ENCODE data around the gene LHFPL2.
"Not testable (repeated sequence)": the region's sequence is repeated elsewhere in the genome, so short reads cannot be mapped to it uniquely, and the experiment has no call there.

The LHFPL2 gene

DNA sequence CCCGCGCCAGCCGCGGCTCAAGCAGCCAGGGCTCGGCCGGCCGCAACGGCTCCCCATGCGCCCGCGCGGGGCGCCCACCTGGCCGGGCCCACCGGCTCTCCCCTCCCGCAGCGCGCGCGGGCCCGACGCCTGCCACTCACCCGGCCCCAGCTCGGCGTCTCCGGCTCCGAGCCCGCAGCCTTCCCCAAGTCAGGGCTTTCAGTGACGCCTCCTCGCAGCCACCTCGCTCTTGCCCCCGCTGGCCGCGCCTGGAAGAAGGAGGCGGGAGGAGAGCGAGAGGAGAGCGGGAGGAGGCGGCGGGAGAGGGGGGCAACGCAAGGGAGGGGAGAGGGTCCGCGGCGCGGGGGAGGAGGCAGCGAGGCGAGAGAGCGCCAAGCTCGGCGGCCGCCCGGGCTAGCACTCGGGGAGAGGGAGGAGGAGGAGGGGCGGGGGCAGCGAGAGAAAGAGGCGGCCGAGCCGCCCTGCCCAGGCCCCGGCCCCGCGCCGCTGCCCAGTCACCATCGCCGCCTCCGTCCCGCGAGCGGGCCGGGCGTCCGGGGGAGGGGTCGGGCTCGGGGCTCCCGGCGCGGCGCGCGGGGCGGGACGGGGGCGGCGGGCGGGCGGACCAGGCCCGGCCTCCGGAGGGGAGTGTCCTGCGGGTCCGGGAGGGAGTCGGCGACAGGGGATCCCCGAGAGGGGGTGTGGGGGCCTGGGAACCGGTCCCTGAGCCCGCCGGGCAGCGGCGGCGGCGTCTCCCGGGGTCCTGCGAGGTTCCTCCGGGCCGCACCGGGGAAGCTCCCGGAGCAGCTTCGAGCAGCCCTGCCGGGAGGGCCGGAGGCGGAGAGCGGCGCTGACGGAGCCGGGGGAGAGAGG, at the start of gene LHFPL2:
Gene LHFPL2, minus strand, starts transcription at position 414 of the 852 bp plus-strand sequence. CDS start 138,559 bp downstream, outside the sequence.
- DNase-seq (ENCODE audit: low spot score), result peak; percentile 65

DNA sequence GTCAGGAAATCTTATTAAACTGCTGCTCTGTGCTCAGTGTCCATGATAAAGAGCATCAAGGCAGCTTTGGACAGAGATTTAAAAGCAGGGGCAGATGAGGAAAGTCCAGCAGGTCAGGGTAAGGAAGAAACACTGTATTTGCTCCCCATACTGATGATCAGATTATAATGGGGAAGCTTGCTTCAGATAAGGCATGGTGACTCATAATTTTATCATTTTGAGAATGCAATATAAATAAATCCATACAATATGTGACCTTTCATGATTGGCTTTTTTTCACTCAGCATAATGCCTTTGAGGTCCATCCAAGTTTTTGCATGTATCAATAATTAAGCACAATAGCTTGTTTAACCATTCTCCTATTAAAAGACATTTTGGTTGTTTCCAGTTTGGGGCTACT, 48.1 kb upstream of the LHFPL2 start:
- DNase-seq (ENCODE audit: low spot score), result no peak

DNA sequence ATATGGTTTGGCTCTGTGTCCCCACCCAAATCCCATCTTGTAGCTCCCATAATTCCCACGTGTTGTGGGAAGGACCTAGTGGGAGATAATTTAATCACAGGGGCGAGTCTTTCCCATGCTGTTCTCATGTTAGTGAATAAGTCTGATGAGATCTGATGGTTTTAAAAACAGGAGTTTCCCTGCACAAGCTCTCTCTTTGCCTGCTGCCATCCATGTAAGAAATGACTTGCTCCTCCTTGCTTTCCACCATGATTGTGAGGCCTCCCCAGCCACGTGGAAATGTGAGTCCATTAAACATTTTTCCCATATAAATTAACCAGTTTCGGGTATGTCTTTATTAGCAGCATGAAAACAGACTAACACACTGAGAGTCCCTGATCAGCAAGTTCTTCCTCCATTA, 47.5 kb upstream of the LHFPL2 start:
- not testable (repeated sequence) for DNase-seq (ENCODE audit: low spot score)

DNA sequence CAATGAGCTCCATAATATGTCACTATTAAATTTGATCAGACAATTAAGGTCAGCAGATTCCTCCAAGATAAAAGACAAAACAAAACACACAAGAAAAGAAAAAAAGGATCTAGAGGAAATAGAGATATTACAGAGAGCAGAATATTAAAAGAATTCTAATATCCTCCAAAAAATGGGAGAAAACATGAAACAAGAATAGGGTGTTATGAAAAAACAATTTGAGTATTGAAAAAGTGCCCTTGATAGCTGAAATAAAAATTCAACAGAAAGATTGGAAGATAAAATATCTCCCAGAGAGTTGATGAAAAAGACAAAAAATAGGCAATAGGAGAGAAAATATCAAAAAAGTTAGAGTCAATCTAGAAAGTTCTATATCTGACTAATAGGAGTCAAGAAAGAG, 44.8 kb upstream of the LHFPL2 start:
- DNase-seq (ENCODE audit: low spot score), result no peak

DNA sequence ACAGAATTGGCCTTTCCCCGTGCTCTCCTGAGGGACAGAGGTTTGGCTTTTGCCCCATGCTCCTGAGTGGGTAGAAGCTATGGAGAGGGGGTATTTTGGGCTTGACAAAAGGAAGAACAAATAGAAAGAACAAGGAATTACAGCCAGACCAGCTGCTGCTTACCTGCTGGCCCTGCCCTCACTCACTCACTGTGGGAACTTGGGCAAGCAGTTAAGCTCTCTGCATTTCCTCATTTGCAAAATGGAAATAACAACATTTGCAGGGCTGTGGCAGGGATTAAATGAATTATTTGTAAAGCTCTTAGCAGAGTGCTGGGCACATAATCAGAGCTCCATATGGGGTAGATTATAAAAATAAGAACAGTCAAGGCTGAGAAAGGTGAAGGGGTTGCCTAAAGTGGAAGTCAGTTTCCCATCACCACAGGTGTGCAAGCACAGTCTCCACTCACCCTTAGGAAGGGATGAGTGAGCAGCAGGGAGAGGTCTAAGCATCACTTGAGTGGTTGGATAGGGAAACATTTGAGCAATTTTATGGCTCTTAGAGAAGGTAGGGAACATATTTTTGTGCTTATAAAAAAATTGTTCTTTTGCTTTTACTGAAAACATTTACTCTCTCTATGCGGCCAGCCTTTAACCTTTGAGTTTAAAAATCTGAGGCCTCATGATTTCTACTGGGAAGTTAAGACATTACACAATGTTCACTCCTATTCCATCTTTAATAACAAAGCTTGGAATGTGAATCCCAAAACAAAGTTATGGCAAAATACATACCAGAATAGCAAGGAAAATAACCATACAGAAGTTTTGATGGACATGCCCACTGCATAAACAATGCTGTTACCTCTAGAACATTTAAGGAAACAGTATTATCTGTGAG, 42.8 kb upstream of the LHFPL2 start:
- no peak for DNase-seq (ENCODE audit: low spot score)

GRCh38 chr5:78690253-78690972, 41.8 kb upstream of the LHFPL2 start:
- no peak for DNase-seq (ENCODE audit: low spot score)

GRCh38 chr5:78689540-78690252, 41.1 kb upstream of the LHFPL2 start:
- no peak for DNase-seq (ENCODE audit: low spot score)

- DNase-seq (ENCODE audit: low spot score), result not testable (repeated sequence)
Measured at GRCh38 chr5:78687514-78687913, 38.9 kb upstream of the LHFPL2 start.

- DNase-seq (ENCODE audit: low spot score), result not testable (repeated sequence)
Measured at GRCh38 chr5:78683905-78684304, 35.3 kb upstream of the LHFPL2 start.

GRCh38 chr5:78679905-78680304, 31.3 kb upstream of the LHFPL2 start:
- no peak for DNase-seq (ENCODE audit: low spot score)

- no peak for DNase-seq (ENCODE audit: low spot score)
Measured at GRCh38 chr5:78677777-78678668, 29.5 kb upstream of the LHFPL2 start.

- no peak for DNase-seq (ENCODE audit: low spot score)
Measured at GRCh38 chr5:78675956-78676730, 27.6 kb upstream of the LHFPL2 start.

DNA sequence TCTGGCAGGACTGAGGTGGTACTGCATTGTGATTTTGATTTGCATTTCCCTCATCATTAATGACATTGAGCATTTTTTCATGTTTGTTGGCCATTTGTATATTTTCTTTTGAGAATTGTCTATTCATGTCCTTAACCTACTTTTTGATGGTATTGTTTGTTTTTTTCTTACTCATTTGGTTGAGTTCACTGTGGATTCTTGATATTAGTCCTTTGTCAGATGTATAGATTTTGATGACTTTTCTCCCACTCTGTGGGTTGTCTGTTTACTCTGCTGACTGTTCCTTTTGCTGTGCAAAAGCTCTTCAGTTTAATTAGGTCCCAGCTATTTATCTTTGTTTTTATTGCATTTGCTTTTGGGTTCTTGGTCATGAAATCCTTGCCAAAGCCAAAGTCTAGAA, 25.3 kb upstream of the LHFPL2 start:
- DNase-seq (ENCODE audit: low spot score), result not testable (repeated sequence)

GRCh38 chr5:78672154-78672553, 23.6 kb upstream of the LHFPL2 start:
- no peak for DNase-seq (ENCODE audit: low spot score)

- DNase-seq (ENCODE audit: low spot score), result no peak
Measured at GRCh38 chr5:78671609-78672008, 23.0 kb upstream of the LHFPL2 start.

DNA sequence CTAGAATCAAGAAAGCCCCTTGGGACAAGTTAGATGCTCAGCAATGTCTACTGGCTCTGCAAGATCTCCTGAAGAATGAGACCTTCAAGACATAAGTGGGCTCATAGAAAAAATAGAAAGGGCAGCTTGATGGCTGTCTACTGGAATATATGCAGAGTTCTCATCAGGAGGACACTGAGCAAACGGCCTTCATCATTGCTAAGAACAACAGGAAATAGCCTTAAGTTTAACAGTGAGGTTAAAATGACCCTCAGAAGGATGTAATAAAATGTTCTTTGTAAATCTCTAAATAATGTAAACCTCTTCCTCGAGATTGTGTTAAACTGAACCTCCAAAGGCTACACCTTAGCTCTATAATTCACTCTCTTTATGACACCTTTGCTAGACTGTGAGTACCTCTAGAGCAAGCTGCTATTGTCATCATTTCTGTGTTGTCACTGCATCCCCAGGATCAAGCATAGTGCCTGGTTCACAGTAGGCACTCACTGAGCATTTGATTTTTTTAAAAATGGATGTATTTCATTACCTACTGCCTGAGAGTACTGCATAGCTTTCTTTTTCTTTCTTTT, 22.2 kb upstream of the LHFPL2 start:
- DNase-seq (ENCODE audit: low spot score), result no peak

DNA sequence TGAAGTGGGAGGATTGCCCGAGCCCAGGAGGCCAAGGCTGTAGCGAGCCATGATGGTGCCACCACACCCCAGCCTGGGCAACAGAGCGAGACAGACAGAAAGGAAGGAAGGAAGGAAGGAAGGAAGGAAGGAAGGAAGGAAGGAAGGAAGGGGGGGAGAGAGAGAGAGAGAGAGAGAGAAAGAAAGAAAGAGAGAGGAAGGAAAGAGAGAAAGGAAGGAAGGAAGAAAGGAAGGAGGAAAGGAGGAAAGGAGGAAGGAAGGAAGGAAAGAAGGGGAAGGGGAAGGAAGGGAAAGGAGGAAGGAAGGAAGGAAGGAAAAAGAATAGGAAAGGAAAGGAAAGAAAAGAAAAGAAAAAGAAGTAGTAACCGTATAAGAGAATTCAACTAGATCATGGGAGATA, 20.8 kb upstream of the LHFPL2 start:
- DNase-seq (ENCODE audit: low spot score), result no peak

DNA sequence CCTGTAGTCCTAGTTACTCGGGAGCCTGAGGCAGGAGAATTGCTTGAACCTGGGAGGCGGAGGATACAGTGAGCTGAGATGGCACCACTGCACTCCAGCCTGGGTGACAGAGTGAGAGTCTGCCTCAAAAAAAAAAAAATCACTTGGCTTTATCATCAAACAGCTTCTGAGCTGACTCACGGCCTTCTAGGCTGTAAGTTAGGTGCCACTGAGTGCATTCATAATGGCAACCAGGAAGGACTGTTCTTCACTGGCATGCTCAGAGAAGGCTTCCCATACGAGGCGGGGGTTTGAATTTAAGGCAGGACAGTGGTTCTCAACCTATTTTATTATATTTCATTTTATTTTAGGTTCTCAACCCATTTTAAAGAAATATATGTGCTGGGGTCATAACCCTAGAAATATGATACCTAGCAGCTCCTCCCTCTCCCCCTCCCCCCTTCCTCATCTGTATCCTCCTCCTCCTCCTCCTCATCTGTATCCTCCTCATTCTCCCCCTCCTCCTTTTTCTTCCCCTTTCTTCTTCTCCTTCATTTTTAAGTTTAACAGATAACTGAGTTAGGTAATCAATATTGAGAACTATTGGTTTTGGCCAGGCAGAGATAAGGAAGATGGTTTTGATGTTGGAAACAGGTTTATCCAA, 19.0 kb upstream of the LHFPL2 start:
- no peak for DNase-seq (ENCODE audit: low spot score)

DNA sequence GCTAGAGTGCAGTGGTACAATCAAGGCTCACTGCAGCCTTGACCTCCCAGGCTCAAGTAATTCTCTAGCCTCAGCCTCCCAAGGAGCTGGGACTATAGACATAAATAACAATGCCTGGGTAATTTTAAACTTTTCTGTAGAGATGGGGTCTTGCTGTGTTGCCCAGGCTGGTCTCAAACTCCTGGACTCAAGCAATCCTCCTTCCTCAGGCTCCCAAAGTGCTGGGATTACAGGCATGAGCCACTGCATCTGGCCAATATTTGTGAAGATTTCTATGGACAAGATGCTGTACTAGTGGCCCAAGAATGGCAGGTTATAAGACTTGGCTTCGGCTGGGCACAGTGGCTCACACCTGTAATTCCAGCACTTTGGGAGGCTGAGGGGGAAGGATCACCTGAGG, 18.4 kb upstream of the LHFPL2 start:
- DNase-seq (ENCODE audit: low spot score), result not testable (repeated sequence)
